Measurements from ENCODE around the gene SOCS6. TPM values are rescaled to one million over a fixed set of nuclear protein-coding genes. Genes with fewer than 3 reads are reported as not detected.

SOCS6 gene
- total RNA-seq, 1 donor from 2014 or later, result 39.0 TPM

DNA sequence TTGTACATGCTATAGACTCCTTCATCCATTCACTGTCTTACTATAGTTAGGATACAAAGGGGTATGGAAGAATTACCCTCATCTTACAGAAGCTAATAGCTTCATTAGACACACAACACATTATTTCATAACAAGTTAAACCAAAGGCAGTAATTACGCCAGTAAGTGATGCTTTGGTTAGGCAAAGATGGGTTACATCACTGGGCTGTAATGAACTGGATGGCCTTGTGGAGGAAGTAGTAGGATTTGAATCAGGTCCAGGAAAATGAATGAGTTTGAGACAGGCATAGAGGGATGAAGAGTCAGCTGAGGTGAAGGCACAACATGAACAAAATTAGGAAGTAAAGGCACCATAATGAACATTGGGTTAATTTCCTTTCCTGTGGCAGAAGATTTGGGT, 80.1 kb downstream of the SOCS6 start:
- DNase-seq (ENCODE audit: low spot score, unreplicated experiment), result no peak
- Mint-ChIP-seq H3K27me3 (no peaks in the 10 kb centered on the region), H3K4me3 (ENCODE audit: low read depth) (no peak overlapping the region), H3K27ac (no peak overlapping the region), H3K4me1 (ENCODE audit: low read depth) (peaks cover 10% of the 10 kb centered on the region), H3K36me3 (ENCODE audit: insufficient read depth) (peaks cover 1% of the 10 kb centered on the region), H3K9me3 (ENCODE audit: low read depth) (peaks cover 3% of the 10 kb centered on the region)
- TF ChIP-seq, protein P1, sequence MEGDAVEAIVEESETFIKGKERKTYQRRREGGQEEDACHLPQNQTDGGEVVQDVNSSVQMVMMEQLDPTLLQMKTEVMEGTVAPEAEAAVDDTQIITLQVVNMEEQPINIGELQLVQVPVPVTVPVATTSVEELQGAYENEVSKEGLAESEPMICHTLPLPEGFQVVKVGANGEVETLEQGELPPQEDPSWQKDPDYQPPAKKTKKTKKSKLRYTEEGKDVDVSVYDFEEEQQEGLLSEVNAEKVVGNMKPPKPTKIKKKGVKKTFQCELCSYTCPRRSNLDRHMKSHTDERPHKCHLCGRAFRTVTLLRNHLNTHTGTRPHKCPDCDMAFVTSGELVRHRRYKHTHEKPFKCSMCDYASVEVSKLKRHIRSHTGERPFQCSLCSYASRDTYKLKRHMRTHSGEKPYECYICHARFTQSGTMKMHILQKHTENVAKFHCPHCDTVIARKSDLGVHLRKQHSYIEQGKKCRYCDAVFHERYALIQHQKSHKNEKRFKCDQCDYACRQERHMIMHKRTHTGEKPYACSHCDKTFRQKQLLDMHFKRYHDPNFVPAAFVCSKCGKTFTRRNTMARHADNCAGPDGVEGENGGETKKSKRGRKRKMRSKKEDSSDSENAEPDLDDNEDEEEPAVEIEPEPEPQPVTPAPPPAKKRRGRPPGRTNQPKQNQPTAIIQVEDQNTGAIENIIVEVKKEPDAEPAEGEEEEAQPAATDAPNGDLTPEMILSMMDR (IDR thresholded peaks at IDR 0.05; ENCODE audit: unreplicated experiment), result no peak

DNA sequence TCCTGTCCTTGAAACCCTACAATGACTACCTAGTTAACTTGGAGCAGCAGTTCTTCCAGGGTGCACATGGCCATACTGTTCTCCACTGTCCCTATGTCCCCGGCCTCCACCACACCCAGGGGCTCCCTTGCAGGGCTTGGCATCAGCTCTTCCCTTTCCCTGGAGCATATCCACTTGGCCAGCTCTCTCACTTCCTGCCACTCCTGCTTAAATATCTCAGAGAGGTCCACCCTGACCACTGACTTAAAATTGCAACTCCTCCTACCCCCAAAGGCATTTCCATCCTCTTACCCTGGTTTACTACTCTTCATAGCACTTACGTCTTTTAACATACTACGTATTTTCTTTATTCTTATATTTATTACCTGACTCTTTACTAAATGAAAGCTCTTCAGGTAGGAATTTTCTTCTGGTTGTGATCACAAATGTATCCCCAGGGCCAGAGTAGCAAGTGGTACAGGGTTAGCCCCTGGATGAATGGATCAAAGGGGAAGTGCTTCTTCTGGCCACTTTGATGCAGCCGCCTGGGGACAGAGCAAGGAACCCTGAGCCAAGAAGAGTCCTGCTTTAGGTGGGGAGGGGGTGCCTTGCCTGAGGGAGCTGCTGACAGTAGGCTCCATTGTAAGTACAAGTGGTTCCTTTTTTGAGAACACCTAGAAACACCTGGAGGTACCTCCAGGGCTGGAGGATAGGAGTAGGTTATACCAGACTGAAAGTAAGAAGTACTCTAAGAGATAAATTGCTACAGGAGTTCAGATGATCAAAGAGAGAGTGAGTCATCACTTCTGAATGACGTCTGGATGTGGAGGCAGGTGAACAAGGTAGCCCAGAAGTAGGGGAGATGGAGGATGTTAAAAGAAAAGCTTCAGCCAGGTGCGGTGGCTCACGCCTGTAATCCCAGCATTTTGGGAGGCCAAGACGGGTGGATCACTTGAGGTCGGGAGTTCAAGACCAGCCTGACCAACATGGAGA, 82.2 kb downstream of the SOCS6 start:
- Mint-ChIP-seq H3K4me3 (ENCODE audit: low read depth) (no peak overlapping the region), H3K27ac (no peak overlapping the region), H3K36me3 (ENCODE audit: insufficient read depth) (peaks cover 1% of the 10 kb centered on the region), H3K27me3 (no peaks in the 10 kb centered on the region), H3K9me3 (ENCODE audit: low read depth) (peaks cover 7% of the 10 kb centered on the region), H3K4me1 (ENCODE audit: low read depth) (peaks cover 18% of the 10 kb centered on the region)
- TF ChIP-seq, protein P1 (IDR thresholded peaks at IDR 0.05; ENCODE audit: unreplicated experiment), result no peak
- DNase-seq (ENCODE audit: low spot score, unreplicated experiment), result no peak

DNA sequence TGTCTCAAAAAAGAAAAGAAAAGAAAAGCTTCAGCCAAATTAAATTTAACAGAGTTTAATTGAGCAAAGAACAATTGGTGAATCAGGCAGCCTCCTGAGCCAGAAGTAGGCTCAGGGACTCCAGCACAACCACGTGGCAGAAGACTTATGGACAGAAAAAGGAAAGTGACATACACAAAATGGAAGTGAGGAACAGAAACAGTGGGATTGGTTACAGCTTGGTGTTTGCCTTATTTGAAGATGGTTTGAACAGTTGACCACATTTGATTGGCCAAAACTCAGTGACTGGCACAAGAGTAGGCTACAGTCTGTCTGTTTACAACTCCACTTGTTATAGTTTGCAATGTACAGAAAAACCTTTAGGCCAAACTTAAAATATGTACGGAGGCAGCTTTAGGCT, 83.1 kb downstream of the SOCS6 start:
- no peak overlapping the region for H3K4me3 Mint-ChIP-seq (ENCODE audit: low read depth)
- H3K27ac Mint-ChIP-seq, result no peak overlapping the region
- H3K27me3 Mint-ChIP-seq, result no peaks in the 10 kb centered on the region
- H3K9me3 Mint-ChIP-seq (ENCODE audit: low read depth), result peaks cover 11% of the 10 kb centered on the region
- peaks cover 4% of the 10 kb centered on the region for H3K36me3 Mint-ChIP-seq (ENCODE audit: insufficient read depth)
- DNase-seq (ENCODE audit: low spot score, unreplicated experiment), result no peak
- TF ChIP-seq, protein P1 (IDR thresholded peaks at IDR 0.05; ENCODE audit: unreplicated experiment), result no peak
- peaks cover 26% of the 10 kb centered on the region for H3K4me1 Mint-ChIP-seq (ENCODE audit: low read depth)

DNA sequence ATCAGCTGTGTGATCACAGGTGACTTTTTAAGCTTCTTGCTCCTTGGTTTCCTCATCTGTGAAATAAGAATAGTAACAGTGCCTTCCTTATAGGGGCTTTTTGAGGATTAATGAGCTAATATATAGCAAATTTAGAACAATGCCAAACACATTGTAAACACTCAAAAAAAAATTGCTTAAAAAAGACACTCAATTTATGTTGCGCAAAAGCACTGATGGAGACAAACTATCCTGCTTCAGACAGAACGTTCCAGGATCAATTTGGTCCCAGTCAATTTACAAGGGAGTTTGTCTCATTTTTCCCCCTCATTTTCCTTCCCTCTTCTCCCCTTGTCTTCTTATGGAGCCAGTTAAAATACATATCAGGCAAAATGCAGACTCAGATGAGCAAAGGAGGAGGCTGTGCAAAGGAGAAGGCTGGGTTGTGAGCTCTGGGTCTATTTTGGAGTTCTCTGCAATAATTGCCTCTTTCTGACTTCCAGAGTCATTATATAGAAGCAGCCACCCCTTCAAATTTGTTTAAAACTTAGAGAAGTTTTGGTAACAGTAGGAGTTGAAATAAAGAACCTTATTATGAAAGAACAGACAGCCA, 83.7 kb downstream of the SOCS6 start:
- no peaks in the 10 kb centered on the region for H3K27me3 Mint-ChIP-seq
- no peak overlapping the region for H3K4me3 Mint-ChIP-seq (ENCODE audit: low read depth)
- TF ChIP-seq, protein P1 (IDR thresholded peaks at IDR 0.05; ENCODE audit: unreplicated experiment), result no peak
- peaks cover 33% of the 10 kb centered on the region for H3K4me1 Mint-ChIP-seq (ENCODE audit: low read depth)
- no peak for DNase-seq (ENCODE audit: low spot score, unreplicated experiment)
- H3K36me3 Mint-ChIP-seq (ENCODE audit: insufficient read depth), result peaks cover 4% of the 10 kb centered on the region
- peaks cover 11% of the 10 kb centered on the region for H3K9me3 Mint-ChIP-seq (ENCODE audit: low read depth)
- no peak overlapping the region for H3K27ac Mint-ChIP-seq

DNA sequence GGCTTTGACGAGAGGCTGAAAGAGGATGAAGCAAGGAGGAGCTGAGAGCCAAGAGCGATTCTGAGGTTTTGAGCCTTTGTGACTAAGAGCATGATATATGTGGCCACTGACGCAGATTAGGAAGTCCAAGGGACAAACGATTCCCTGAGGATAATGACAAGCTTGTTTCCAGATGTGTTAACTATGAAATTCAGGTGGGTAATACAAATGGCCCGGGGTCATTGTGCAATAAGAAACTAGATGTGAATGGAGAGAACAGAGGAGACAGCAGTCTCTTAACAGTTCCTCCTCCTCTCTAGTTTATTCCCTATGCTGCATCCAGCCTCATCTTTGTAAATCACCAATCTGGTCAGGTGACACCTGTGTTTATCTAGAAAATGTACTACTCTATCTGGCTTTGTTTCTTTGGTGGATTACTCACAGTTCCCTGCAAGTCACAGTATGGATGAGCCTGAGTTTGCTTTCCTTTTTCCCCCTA, 84.2 kb downstream of the SOCS6 start:
- DNase-seq (ENCODE audit: low spot score, unreplicated experiment), result no peak
- H3K9me3 Mint-ChIP-seq (ENCODE audit: low read depth), result peaks cover 11% of the 10 kb centered on the region
- peaks cover 38% of the 10 kb centered on the region for H3K4me1 Mint-ChIP-seq (ENCODE audit: low read depth)
- TF ChIP-seq, protein P1 (IDR thresholded peaks at IDR 0.05; ENCODE audit: unreplicated experiment), result no peak
- no peak overlapping the region for H3K4me3 Mint-ChIP-seq (ENCODE audit: low read depth)
- peaks cover 4% of the 10 kb centered on the region for H3K36me3 Mint-ChIP-seq (ENCODE audit: insufficient read depth)
- no peak overlapping the region for H3K27ac Mint-ChIP-seq
- no peaks in the 10 kb centered on the region for H3K27me3 Mint-ChIP-seq
